HepG2 (cell line): ENCODE measurements around the gene AHSG. TPM values are rescaled to one million over a fixed set of nuclear protein-coding genes. Genes with fewer than 3 reads are reported as not detected.

Experiments used
- EZH2 ChIP-seq: conservative IDR thresholded peaks from 2 replicates; pipeline ENCODE4 v1.6.1; 2012; ENCODE audit warnings: mild to moderate bottlenecking, low read depth, low read length, moderate library complexity
- FOXJ3 ChIP-seq: sonication (generic); formaldehyde crosslinking; IDR thresholded peaks from 2 replicates; pipeline ENCODE4 v1.4.0; 2020; ENCODE audit warnings: missing genetic modification reagents, mild to moderate bottlenecking, borderline replicate concordance
- GATAD2A ChIP-seq: IDR thresholded peaks from 2 replicates; pipeline ENCODE4 v1.6.1; 2016
- HBP1 ChIP-seq: IDR thresholded peaks from 2 replicates; pipeline ENCODE4 v1.6.1; 2016; ENCODE audit warnings: low read depth, control low read depth
- MIER3 ChIP-seq: IDR thresholded peaks from 2 replicates; pipeline ENCODE4 v1.6.1; 2016; ENCODE audit warnings: missing compliant biosample characterization, borderline replicate concordance
- MXI1 ChIP-seq: IDR thresholded peaks from 3 replicates; pipeline ENCODE4 v1.6.1; 2012; ENCODE audit warnings: low read depth, low read length, inconsistent platforms, borderline replicate concordance
- NCOR1 ChIP-seq: fragments of 200-600 bp; sonication (generic); IDR thresholded peaks from 2 replicates; pipeline ENCODE4 v1.7.0; 2017; ENCODE audit warnings: antibody characterized with exemption, low read length, borderline replicate concordance
- NR2F2 ChIP-seq: IDR thresholded peaks from 2 replicates; pipeline ENCODE4 v1.6.1; 2012; ENCODE audit warnings: low read depth, inconsistent platforms, borderline replicate concordance
- PATZ1 ChIP-seq: sonication (generic); formaldehyde crosslinking; IDR thresholded peaks from 2 replicates; pipeline ENCODE4 v1.4.0; 2020; ENCODE audit warnings: missing genetic modification reagents
- PITX1 ChIP-seq: sonication (generic); formaldehyde crosslinking; IDR thresholded peaks from 2 replicates; pipeline ENCODE4 v1.5.1; 2020; ENCODE audit warnings: mild to moderate bottlenecking, missing genetic modification reagents
- PLRG1 ChIP-seq: fragments of 450-650 bp; conservative IDR thresholded peaks from 2 replicates; pipeline ENCODE4 v1.6.1; 2016
- RFXAP ChIP-seq: sonication (generic); formaldehyde crosslinking; IDR thresholded peaks from 2 replicates; pipeline ENCODE4 v1.4.0; 2020; ENCODE audit warnings: missing genetic modification reagents, borderline replicate concordance
- ZBTB20 ChIP-seq: sonication (generic); formaldehyde crosslinking; IDR thresholded peaks from 2 replicates; pipeline ENCODE4 v1.8.1; 2023; ENCODE audit warnings: missing genetic modification reagents, low read depth, mild to moderate bottlenecking, borderline replicate concordance
- ZNF513 ChIP-seq: sonication (generic); formaldehyde crosslinking; conservative IDR thresholded peaks from 2 replicates; pipeline ENCODE4 v1.5.0; 2020; ENCODE audit warnings: missing genetic modification reagents
- ZNF576 ChIP-seq: sonication (generic); formaldehyde crosslinking; IDR thresholded peaks from 2 replicates; pipeline ENCODE4 v1.4.0; 2020; ENCODE audit warnings: mild to moderate bottlenecking, missing genetic modification reagents
- ZNF605 ChIP-seq: sonication (generic); formaldehyde crosslinking; IDR thresholded peaks from 2 replicates; pipeline ENCODE4 v1.8.0; 2022; ENCODE audit warnings: mild to moderate bottlenecking, missing genetic modification reagents
- ZNF782 ChIP-seq: sonication (generic); formaldehyde crosslinking; IDR thresholded peaks from 2 replicates; pipeline ENCODE4 v1.4.0; 2020; ENCODE audit warnings: missing genetic modification reagents, mild to moderate bottlenecking, borderline replicate concordance
- ZNF790 ChIP-seq: sonication (generic); formaldehyde crosslinking; IDR thresholded peaks from 2 replicates; pipeline ENCODE4 v1.8.0; 2022; ENCODE audit warnings: missing genetic modification reagents, mild to moderate bottlenecking, borderline replicate concordance
- polyA plus RNA-seq, 8 experiments: library from polyadenylated mRNA; depleted of rRNA in 3 of 8; stranded (reverse) in 7 of 8; unstranded in 1 of 8; fragments of >200 nt; fragmentation: Illumina TruSeq in 4 of 8; extraction: Trizol in 4 of 8; gene quantifications; 2 replicates each; pipeline versions ENCODE4 v1.2.1 to v1.2.3, GENCODE V29; 2011 to 2016; ENCODE audit warnings: low read depth in 4 of 8, missing spikeins in 1 of 8, mixed read lengths in 1 of 8; ENCODE audit not compliant: insufficient read depth in 1 of 8
- total RNA-seq, 5 experiments: library from RNA; depleted of rRNA; stranded (reverse); fragments of >200 nt; fragmentation: Illumina TruSeq; extraction: Trizol; gene quantifications; 2 replicates each; pipeline ENCODE4 v1.2.3, GENCODE V29; 2016; ENCODE audit warnings: low read depth in 1 of 5

Gene AHSG
- total and polyA plus RNA-seq, 2 of the 13 experiments (the other 11 are each of a cell fraction or from before 2014, with no cell fraction given) = 2,043 to 19,152 TPM

- TF ChIP-seq ZNF576 (CRISPR knock-in tag) = no peak
- no peak for TF ChIP-seq PITX1
- TF ChIP-seq PATZ1 (CRISPR knock-in tag) = no peak
- TF ChIP-seq ZNF782 (CRISPR knock-in tag) = no peak
- no peak for TF ChIP-seq FOXJ3 (CRISPR knock-in tag)
- 0 out of 2 replicates have a peak, but pooled peaks have one; percentile 9 for TF ChIP-seq GATAD2A (CRISPR knock-in tag)
- no peak for TF ChIP-seq NR2F2
- TF ChIP-seq MIER3 (CRISPR knock-in tag) = no peak; the same call in 1 of the 2 replicates
- no peak for TF ChIP-seq HBP1
- no peak for TF ChIP-seq NCOR1
- no peak for TF ChIP-seq PLRG1
- TF ChIP-seq ZNF513 = no peak
- TF ChIP-seq ZBTB20 = no peak
- no peak for TF ChIP-seq MXI1
- TF ChIP-seq EZH2 = no peak
- TF ChIP-seq RFXAP (CRISPR knock-in tag) = no peak
- no peak for TF ChIP-seq ZNF790 (CRISPR knock-in tag)
- no peak for TF ChIP-seq ZNF605 (CRISPR knock-in tag)
Measured at GRCh38 chr3:186616299-186616617, 3.4 kb downstream of the AHSG start (continued).
